ENCODE results near the gene FAM168A. TPM values are rescaled to one million over a fixed set of nuclear protein-coding genes. Genes with fewer than 3 reads are reported as not detected.

FAM168A gene
- total and polyA plus RNA-seq, 10 of the 15 experiments (the other 5 are each of a cell fraction or from before 2014, with no cell fraction given), result 1.7 to 20.0 (median 10.0) TPM

DNA sequence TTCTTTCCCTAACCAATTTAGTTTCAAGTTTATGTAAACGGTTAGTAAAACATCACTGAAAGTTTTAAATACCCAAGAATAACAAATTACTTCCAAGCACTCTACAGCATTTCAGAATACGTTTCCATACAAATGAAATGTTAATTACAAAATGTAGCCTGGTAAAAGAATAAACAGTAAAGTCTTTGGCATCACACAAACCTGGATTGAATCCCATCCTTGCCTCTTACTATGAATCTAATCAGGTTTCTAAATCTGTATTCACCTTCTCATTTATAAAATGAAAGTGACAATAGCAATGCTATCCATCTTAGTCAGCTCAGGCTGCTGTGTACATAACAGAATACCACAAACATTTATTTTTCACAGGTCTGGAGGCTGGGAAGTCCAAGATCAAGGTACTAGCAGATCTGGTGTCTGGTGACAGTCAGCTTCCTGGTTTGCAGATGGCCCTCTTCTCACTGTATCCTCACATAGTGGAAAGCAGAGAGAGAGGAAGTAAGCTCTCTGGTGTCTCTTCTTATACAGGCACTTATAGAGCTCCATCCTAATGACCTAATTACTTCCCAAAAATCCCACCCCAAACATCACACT lies 19.2 kb downstream of the FAM168A start (continued):
- TF ChIP-seq, protein P1, sequence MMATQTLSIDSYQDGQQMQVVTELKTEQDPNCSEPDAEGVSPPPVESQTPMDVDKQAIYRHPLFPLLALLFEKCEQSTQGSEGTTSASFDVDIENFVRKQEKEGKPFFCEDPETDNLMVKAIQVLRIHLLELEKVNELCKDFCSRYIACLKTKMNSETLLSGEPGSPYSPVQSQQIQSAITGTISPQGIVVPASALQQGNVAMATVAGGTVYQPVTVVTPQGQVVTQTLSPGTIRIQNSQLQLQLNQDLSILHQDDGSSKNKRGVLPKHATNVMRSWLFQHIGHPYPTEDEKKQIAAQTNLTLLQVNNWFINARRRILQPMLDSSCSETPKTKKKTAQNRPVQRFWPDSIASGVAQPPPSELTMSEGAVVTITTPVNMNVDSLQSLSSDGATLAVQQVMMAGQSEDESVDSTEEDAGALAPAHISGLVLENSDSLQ (IDR thresholded peaks at IDR 0.05), result peak; percentile 90
- 0 out of 2 replicates have a peak, but pooled peaks have one; percentile 39 for TF ChIP-seq CREB1 (IDR thresholded peaks at IDR 0.05; ENCODE audit: low read depth)
- TF ChIP-seq WRNIP1 (IDR thresholded peaks at IDR 0.05; ENCODE audit: borderline replicate concordance, low read depth, low read length), result no peak
- TF ChIP-seq SMC3 (IDR thresholded peaks at IDR 0.05; ENCODE audit: borderline replicate concordance, low read length), result no peak
- TF ChIP-seq, protein P2, sequence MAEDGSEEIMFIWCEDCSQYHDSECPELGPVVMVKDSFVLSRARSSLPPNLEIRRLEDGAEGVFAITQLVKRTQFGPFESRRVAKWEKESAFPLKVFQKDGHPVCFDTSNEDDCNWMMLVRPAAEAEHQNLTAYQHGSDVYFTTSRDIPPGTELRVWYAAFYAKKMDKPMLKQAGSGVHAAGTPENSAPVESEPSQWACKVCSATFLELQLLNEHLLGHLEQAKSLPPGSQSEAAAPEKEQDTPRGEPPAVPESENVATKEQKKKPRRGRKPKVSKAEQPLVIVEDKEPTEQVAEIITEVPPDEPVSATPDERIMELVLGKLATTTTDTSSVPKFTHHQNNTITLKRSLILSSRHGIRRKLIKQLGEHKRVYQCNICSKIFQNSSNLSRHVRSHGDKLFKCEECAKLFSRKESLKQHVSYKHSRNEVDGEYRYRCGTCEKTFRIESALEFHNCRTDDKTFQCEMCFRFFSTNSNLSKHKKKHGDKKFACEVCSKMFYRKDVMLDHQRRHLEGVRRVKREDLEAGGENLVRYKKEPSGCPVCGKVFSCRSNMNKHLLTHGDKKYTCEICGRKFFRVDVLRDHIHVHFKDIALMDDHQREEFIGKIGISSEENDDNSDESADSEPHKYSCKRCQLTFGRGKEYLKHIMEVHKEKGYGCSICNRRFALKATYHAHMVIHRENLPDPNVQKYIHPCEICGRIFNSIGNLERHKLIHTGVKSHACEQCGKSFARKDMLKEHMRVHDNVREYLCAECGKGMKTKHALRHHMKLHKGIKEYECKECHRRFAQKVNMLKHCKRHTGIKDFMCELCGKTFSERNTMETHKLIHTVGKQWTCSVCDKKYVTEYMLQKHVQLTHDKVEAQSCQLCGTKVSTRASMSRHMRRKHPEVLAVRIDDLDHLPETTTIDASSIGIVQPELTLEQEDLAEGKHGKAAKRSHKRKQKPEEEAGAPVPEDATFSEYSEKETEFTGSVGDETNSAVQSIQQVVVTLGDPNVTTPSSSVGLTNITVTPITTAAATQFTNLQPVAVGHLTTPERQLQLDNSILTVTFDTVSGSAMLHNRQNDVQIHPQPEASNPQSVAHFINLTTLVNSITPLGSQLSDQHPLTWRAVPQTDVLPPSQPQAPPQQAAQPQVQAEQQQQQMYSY (CRISPR knock-in tag; IDR thresholded peaks at IDR 0.05), result no peak
- no peak for TF ChIP-seq NR2C2 (IDR thresholded peaks at IDR 0.05; ENCODE audit: borderline replicate concordance, control insufficient read depth, insufficient read length, low read depth)
- TF ChIP-seq SPI1 (IDR thresholded peaks at IDR 0.05; ENCODE audit: borderline replicate concordance, insufficient read depth, low read depth, low read length), result peak; percentile 47; the same call in 1 of the 2 replicates
- TF ChIP-seq RAD51 (IDR thresholded peaks at IDR 0.05), result no peak
- TF ChIP-seq, protein P3, sequence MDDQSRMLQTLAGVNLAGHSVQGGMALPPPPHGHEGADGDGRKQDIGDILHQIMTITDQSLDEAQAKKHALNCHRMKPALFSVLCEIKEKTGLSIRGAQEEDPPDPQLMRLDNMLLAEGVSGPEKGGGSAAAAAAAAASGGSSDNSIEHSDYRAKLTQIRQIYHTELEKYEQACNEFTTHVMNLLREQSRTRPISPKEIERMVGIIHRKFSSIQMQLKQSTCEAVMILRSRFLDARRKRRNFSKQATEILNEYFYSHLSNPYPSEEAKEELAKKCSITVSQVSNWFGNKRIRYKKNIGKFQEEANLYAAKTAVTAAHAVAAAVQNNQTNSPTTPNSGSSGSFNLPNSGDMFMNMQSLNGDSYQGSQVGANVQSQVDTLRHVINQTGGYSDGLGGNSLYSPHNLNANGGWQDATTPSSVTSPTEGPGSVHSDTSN (IDR thresholded peaks at IDR 0.05; ENCODE audit: insufficient replicate concordance, low read depth, low read length), result peak; percentile 82
- no peak for TF ChIP-seq BRCA1 (IDR thresholded peaks at IDR 0.05; ENCODE audit: low read depth, low read length)
- TF ChIP-seq POLR2AphosphoS2 (IDR thresholded peaks at IDR 0.05; ENCODE audit: low read depth, low read length), result no peak
- TF ChIP-seq IKZF2 (IDR thresholded peaks at IDR 0.05), result peak; percentile 27 to 30; a peak in 1 of 4 replicates
- no peak for TF ChIP-seq ZNF274 (IDR thresholded peaks at IDR 0.05; ENCODE audit: insufficient read depth, insufficient read length)
- TF ChIP-seq PAX8 (IDR thresholded peaks at IDR 0.05), result no peak
- TF ChIP-seq, protein P4, sequence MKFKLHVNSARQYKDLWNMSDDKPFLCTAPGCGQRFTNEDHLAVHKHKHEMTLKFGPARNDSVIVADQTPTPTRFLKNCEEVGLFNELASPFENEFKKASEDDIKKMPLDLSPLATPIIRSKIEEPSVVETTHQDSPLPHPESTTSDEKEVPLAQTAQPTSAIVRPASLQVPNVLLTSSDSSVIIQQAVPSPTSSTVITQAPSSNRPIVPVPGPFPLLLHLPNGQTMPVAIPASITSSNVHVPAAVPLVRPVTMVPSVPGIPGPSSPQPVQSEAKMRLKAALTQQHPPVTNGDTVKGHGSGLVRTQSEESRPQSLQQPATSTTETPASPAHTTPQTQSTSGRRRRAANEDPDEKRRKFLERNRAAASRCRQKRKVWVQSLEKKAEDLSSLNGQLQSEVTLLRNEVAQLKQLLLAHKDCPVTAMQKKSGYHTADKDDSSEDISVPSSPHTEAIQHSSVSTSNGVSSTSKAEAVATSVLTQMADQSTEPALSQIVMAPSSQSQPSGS (IDR thresholded peaks at IDR 0.05; ENCODE audit: low read length), result 0 out of 2 replicates have a peak, but pooled peaks have one; percentile 42
- 0 out of 3 replicates have a peak, but pooled peaks have one; percentile 27 for TF ChIP-seq POU2F2 (IDR thresholded peaks at IDR 0.05; ENCODE audit: borderline replicate concordance, low read depth, low read length)
- TF ChIP-seq, protein P5, sequence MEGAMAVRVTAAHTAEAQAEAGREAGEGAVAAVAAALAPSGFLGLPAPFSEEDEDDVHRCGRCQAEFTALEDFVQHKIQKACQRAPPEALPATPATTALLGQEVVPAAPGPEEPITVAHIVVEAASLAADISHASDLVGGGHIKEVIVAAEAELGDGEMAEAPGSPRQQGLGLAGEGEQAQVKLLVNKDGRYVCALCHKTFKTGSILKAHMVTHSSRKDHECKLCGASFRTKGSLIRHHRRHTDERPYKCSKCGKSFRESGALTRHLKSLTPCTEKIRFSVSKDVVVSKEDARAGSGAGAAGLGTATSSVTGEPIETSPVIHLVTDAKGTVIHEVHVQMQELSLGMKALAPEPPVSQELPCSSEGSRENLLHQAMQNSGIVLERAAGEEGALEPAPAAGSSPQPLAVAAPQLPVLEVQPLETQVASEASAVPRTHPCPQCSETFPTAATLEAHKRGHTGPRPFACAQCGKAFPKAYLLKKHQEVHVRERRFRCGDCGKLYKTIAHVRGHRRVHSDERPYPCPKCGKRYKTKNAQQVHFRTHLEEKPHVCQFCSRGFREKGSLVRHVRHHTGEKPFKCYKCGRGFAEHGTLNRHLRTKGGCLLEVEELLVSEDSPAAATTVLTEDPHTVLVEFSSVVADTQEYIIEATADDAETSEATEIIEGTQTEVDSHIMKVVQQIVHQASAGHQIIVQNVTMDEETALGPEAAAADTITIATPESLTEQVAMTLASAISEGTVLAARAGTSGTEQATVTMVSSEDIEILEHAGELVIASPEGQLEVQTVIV (IDR thresholded peaks at IDR 0.05; ENCODE audit: borderline replicate concordance, partially characterized antibody), result no peak
- TF ChIP-seq ETV6 (conservative IDR thresholded peaks at IDR 0.05 in 1 of 2, IDR thresholded peaks at IDR 0.05 in 1 of 2; ENCODE audit: borderline replicate concordance in 1 of 2, low read depth in 1 of 2), result peak in 1 of 2 experiments; percentile 25; a peak in 1 of 4 replicates
- TF ChIP-seq NFYA (IDR thresholded peaks at IDR 0.05; ENCODE audit: borderline replicate concordance, low read depth, low read length), result no peak
- TF ChIP-seq HDAC2 (IDR thresholded peaks at IDR 0.05), result no peak
